ENCODE results near the gene DUSP12.

DNA sequence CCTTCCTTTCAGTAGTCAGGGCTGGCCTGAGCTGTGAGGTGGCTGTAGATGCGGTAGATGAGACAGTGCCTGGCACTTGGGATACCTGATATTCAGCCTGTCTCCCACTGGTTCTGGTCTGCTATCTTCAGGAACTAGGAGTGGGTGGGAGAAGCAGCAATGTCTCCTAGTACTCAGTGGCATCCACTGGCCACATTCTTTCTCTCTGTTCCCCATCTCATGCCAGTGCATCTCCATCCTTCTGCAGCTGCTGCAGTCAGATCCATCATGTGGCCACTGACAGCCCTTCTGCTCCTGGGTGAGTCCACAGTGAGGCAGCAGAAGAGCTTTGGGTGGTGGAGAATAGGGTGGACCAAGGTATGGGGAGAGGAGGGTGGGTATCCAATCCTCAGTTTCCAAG lies 27.2 kb upstream of the DUSP12 start:
- TF ChIP-seq ATF3 (IDR thresholded peaks at IDR 0.05) (no peak), CTCF (IDR thresholded peaks at IDR 0.05; ENCODE audit: low read depth, low read length, missing input control) (no peak), JUND (IDR thresholded peaks at IDR 0.05) (no peak), HNF4A (conservative IDR thresholded peaks at IDR 0.05) (no peak), RAD21 (IDR thresholded peaks at IDR 0.05) (no peak), YY1 (IDR thresholded peaks at IDR 0.05) (no peak)
- TF ChIP-seq, protein P1, sequence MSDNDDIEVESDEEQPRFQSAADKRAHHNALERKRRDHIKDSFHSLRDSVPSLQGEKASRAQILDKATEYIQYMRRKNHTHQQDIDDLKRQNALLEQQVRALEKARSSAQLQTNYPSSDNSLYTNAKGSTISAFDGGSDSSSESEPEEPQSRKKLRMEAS (IDR thresholded peaks at IDR 0.05): no peak
